ENCODE results near the gene IMMP2L. TPM values are rescaled to one million over a fixed set of nuclear protein-coding genes. Genes with fewer than 3 reads are reported as not detected.

IMMP2L gene
- total RNA-seq, 1 experiment from 2014 or later: 8.8 TPM

DNA sequence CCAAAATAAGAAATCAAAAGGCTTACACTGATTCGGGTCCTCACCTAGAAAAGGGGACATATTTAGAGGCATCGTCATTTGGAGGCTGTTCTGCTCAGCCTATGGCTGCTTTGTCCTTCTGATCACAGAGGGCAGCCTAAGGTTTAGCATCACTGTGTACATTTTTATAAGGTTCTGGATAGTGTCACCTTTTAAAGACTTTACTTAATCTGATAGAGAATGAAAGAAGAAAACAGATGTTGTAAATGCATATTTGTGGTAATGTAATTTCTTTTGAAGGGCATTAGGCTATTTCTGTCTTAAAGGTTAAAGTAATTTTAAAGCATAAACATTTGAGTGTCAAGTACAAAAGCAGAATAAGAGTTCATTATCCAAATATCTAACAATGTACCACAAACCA, 916.7 kb downstream of the IMMP2L start:
- no TSS peak for BruUV-seq (replicated peaks)
- H3K27me3 ChIP-seq (ENCODE audit: control insufficient read depth, insufficient read depth, low read length): no peaks in the 10 kb centered on the region
- H3K9me3 ChIP-seq (ENCODE audit: control insufficient read depth, insufficient read depth, low read depth, low read length): no peaks in the 10 kb centered on the region
- intact Hi-C loops (cut with micrococcal nuclease; ENCODE audit: unreplicated experiment): no loop called here
- no peak for DNase-seq (ENCODE audit: low read depth, low spot score)
- no peaks in the 10 kb centered on the region for H3K4me1 ChIP-seq (ENCODE audit: control insufficient read depth, insufficient read depth, low read length)
- CTCF ChIA-PET: no interaction called here
- POLR2A ChIA-PET: no interaction called here
- TF ChIP-seq, protein P1, sequence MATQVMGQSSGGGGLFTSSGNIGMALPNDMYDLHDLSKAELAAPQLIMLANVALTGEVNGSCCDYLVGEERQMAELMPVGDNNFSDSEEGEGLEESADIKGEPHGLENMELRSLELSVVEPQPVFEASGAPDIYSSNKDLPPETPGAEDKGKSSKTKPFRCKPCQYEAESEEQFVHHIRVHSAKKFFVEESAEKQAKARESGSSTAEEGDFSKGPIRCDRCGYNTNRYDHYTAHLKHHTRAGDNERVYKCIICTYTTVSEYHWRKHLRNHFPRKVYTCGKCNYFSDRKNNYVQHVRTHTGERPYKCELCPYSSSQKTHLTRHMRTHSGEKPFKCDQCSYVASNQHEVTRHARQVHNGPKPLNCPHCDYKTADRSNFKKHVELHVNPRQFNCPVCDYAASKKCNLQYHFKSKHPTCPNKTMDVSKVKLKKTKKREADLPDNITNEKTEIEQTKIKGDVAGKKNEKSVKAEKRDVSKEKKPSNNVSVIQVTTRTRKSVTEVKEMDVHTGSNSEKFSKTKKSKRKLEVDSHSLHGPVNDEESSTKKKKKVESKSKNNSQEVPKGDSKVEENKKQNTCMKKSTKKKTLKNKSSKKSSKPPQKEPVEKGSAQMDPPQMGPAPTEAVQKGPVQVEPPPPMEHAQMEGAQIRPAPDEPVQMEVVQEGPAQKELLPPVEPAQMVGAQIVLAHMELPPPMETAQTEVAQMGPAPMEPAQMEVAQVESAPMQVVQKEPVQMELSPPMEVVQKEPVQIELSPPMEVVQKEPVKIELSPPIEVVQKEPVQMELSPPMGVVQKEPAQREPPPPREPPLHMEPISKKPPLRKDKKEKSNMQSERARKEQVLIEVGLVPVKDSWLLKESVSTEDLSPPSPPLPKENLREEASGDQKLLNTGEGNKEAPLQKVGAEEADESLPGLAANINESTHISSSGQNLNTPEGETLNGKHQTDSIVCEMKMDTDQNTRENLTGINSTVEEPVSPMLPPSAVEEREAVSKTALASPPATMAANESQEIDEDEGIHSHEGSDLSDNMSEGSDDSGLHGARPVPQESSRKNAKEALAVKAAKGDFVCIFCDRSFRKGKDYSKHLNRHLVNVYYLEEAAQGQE (IDR thresholded peaks at IDR 0.05; ENCODE audit: insufficient read depth in 1 of 2, low read depth in 2 of 2, low read length in 1 of 2): no peak
- no peak for TF ChIP-seq POLR2AphosphoS5 (IDR thresholded peaks at IDR 0.05; ENCODE audit: low read depth, low read length)
- in situ Hi-C loops (cut with HindIII; ENCODE audit: low pct_unique_long_range_greater_than_20kb, low sequenced_read_pairs): no loop called here
- H3K4me3 ChIP-seq (ENCODE audit: low read depth in 2 of 2, low read length in 2 of 2): no peak overlapping the region
- no peak overlapping the region for H3K27ac ChIP-seq (ENCODE audit: low read length)
- ATAC-seq: no peak
- H3K36me3 ChIP-seq (ENCODE audit: control insufficient read depth, insufficient read depth, low read length): no peaks in the 10 kb centered on the region

DNA sequence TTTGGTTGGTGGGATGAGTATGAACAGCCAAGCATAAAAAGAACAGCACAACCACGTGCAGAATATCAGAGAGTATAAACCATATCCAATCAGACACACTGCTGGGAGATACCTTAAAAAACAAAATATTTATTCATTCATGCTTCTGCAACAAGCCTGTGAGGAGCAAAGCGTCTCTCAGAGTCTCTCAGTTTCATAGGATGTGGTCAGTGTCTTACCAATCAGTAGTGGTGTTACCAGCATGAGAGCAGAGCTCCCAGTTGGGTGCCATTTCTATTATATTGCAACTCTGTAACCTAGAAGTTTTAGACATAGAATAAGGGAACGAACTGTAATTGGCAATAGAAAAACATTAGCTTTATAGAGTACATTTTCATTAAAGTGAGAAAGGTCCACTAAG, 917.2 kb downstream of the IMMP2L start:
- no peaks in the 10 kb centered on the region for H3K4me1 ChIP-seq (ENCODE audit: control insufficient read depth, insufficient read depth, low read length)
- no peaks in the 10 kb centered on the region for H3K27me3 ChIP-seq (ENCODE audit: control insufficient read depth, insufficient read depth, low read length)
- in situ Hi-C loops (cut with HindIII; ENCODE audit: low pct_unique_long_range_greater_than_20kb, low sequenced_read_pairs) (no loop called here), intact Hi-C loops (cut with micrococcal nuclease; ENCODE audit: unreplicated experiment) (no loop called here)
- no peak for DNase-seq (ENCODE audit: low read depth, low spot score)
- BruUV-seq (replicated peaks): no TSS peak
- TF ChIP-seq, protein P1 (IDR thresholded peaks at IDR 0.05; ENCODE audit: insufficient read depth in 1 of 2, low read depth in 2 of 2, low read length in 1 of 2): no peak
- TF ChIP-seq SIN3A (IDR thresholded peaks at IDR 0.05; ENCODE audit: borderline replicate concordance, insufficient read depth, low read depth, low read length) (no peak), TCF7L2 (IDR thresholded peaks at IDR 0.05; ENCODE audit: low read depth, low read length) (no peak), POLR2AphosphoS5 (IDR thresholded peaks at IDR 0.05; ENCODE audit: low read depth, low read length) (no peak)
- TF ChIP-seq, protein P2, sequence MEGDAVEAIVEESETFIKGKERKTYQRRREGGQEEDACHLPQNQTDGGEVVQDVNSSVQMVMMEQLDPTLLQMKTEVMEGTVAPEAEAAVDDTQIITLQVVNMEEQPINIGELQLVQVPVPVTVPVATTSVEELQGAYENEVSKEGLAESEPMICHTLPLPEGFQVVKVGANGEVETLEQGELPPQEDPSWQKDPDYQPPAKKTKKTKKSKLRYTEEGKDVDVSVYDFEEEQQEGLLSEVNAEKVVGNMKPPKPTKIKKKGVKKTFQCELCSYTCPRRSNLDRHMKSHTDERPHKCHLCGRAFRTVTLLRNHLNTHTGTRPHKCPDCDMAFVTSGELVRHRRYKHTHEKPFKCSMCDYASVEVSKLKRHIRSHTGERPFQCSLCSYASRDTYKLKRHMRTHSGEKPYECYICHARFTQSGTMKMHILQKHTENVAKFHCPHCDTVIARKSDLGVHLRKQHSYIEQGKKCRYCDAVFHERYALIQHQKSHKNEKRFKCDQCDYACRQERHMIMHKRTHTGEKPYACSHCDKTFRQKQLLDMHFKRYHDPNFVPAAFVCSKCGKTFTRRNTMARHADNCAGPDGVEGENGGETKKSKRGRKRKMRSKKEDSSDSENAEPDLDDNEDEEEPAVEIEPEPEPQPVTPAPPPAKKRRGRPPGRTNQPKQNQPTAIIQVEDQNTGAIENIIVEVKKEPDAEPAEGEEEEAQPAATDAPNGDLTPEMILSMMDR (IDR thresholded peaks at IDR 0.05): no peak
- ATAC-seq: no peak
- no peaks in the 10 kb centered on the region for H3K9me3 ChIP-seq (ENCODE audit: control insufficient read depth, insufficient read depth, low read depth, low read length)
- H3K4me3 ChIP-seq (ENCODE audit: low read depth in 2 of 2, low read length in 2 of 2): no peak overlapping the region
- H3K27ac ChIP-seq (ENCODE audit: low read length): no peak overlapping the region
- H3K36me3 ChIP-seq (ENCODE audit: control insufficient read depth, insufficient read depth, low read length): no peaks in the 10 kb centered on the region
- POLR2A ChIA-PET: no interaction called here
- CTCF ChIA-PET: no interaction called here
